ENCODE results near the gene RNF167.

RNF167 gene

DNA sequence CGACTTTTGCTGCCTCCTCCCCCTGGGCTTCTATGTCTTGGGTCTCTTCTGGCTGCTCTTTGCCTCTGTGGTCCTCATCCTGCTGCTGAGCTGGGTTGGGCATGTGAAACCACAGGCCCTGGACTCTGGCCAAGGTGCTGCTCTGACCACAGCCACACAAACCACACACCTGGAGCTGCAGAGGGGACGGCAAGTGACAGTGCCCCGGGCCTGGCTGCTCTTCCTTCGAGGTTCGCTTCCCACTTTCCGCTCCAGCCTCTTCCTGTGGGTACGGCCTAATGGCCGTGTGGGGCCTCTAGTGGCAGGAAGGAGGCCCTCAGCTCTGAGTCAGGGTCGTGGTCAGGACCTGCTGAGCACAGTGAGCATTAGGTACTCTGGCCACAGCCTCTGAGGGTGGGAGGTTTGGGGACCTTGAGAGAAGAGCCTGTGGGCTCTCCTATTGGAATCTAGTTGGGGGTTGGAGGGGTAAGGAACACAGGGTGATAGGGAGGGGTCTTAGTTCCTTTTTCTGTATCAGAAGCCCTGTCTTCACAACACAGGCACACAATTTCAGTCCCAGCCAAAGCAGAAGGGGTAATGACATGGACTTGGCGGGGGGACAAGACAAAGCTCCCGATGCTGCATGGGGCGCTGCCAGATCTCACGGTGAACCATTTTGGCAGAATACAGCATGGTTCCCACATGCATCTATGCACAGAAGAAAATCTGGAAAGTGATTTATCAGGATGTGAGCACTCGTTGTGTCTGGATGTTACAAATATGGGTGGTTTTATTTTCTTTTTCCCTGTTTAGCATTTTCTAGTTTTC is 5.7 kb upstream of the RNF167 start:
- no peak for DNase-seq (ENCODE audit: low read depth)
- H3K4me3 ChIP-seq (ENCODE audit: low read depth, low read length), result no peak overlapping the region
- TF ChIP-seq, protein P1, sequence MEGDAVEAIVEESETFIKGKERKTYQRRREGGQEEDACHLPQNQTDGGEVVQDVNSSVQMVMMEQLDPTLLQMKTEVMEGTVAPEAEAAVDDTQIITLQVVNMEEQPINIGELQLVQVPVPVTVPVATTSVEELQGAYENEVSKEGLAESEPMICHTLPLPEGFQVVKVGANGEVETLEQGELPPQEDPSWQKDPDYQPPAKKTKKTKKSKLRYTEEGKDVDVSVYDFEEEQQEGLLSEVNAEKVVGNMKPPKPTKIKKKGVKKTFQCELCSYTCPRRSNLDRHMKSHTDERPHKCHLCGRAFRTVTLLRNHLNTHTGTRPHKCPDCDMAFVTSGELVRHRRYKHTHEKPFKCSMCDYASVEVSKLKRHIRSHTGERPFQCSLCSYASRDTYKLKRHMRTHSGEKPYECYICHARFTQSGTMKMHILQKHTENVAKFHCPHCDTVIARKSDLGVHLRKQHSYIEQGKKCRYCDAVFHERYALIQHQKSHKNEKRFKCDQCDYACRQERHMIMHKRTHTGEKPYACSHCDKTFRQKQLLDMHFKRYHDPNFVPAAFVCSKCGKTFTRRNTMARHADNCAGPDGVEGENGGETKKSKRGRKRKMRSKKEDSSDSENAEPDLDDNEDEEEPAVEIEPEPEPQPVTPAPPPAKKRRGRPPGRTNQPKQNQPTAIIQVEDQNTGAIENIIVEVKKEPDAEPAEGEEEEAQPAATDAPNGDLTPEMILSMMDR (IDR thresholded peaks at IDR 0.05; ENCODE audit: control insufficient read depth, extremely low read depth, insufficient read depth), result 0 out of 2 replicates have a peak, but pooled peaks have one; percentile 28

DNA sequence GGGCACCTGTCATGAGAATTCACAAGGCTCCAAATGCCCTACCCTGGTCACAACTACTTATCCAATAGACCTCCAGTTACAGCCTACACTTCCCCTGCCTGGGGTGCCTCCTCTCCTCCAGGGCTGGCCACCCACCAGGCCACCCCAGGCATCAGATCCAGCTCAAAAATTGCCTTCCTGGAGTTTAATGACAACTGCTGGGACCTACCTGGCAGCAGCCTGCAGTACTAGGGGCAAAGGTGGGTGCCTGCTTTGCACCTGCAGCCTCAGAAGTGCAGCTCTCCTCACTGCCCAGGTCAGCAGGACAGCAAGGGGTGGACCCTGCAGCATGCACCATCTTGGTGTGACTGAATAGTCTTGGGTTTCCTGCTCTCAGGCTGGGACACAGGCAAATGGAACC is 4.4 kb upstream of the RNF167 start:
- TF ChIP-seq, protein P1 (IDR thresholded peaks at IDR 0.05; ENCODE audit: control insufficient read depth, extremely low read depth, insufficient read depth), result no peak
- H3K4me3 ChIP-seq (ENCODE audit: low read depth, low read length), result no peak overlapping the region
- no peak for DNase-seq (ENCODE audit: low read depth)

DNA sequence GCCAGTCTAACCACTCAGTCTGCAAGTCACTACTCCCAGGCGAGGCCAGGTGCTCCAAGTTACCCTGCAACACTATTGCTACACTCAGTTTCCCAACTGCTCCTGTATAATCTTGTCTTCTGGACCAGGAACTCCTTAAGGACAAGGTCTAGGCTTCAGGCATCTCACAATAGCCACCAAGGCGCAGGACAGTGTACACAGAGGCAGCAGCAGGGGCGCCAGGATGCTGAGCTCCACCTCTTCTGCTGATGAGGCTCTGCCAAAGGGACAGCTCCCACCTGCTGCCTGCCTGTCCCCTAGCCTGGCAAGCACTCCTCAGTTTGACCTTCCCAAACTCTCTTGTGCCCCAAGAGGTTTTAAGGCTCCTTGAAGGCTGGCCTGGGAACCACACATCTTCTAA is 3.6 kb upstream of the RNF167 start:
- H3K4me3 ChIP-seq (ENCODE audit: low read depth, low read length), result no peak overlapping the region
- no peak for DNase-seq (ENCODE audit: low read depth)
- TF ChIP-seq, protein P1 (IDR thresholded peaks at IDR 0.05; ENCODE audit: control insufficient read depth, extremely low read depth, insufficient read depth), result no peak

DNA sequence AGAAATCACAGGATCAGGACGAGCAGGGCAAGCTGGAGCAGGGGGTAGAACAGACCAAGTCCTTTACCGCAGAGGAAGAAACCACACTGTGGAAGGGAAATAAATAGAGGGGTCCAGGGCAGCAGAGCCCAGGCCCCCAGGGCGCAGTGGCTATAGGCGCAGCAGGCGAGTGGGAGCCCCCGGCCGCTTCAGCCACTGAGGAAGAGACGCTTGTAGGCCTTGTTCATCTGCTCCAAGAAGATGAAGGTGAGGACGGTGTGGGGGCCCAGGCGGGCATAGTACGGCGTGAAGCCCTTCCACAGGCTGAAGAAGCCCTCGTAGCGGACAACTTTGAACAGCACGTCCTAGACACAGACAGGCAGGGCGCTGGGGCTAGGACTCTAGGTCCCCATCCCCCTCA is 2.5 kb upstream of the RNF167 start:
- no peak for DNase-seq (ENCODE audit: low read depth)
- H3K4me3 ChIP-seq (ENCODE audit: low read depth, low read length), result no peak overlapping the region
- TF ChIP-seq, protein P1 (IDR thresholded peaks at IDR 0.05; ENCODE audit: control insufficient read depth, extremely low read depth, insufficient read depth), result no peak

DNA sequence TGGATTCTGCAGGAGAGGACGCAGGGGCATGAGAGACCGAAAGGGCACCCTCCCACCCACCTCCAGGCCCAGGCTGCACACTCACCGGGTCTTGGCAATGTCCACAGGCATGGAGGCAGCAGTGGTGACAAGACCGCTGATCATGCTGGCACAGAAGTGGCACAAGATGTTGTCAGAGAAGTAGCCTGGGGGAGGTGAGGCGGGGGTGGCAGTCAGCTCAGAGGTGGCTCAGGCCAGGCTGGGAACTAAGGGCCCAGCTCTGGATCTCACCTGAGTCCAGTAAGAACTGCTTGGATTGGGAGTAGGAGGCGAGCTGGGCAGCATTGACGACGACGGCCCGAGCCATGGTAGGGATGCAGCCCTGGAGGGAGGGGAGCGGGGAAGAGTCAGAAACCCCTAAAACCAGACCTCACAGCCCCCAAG is 2.0 kb upstream of the RNF167 start:
- TF ChIP-seq, protein P1 (IDR thresholded peaks at IDR 0.05; ENCODE audit: control insufficient read depth, extremely low read depth, insufficient read depth), result no peak
- peak overlapping the region; percentile 96 for H3K4me3 ChIP-seq (ENCODE audit: low read depth, low read length)

DNA sequence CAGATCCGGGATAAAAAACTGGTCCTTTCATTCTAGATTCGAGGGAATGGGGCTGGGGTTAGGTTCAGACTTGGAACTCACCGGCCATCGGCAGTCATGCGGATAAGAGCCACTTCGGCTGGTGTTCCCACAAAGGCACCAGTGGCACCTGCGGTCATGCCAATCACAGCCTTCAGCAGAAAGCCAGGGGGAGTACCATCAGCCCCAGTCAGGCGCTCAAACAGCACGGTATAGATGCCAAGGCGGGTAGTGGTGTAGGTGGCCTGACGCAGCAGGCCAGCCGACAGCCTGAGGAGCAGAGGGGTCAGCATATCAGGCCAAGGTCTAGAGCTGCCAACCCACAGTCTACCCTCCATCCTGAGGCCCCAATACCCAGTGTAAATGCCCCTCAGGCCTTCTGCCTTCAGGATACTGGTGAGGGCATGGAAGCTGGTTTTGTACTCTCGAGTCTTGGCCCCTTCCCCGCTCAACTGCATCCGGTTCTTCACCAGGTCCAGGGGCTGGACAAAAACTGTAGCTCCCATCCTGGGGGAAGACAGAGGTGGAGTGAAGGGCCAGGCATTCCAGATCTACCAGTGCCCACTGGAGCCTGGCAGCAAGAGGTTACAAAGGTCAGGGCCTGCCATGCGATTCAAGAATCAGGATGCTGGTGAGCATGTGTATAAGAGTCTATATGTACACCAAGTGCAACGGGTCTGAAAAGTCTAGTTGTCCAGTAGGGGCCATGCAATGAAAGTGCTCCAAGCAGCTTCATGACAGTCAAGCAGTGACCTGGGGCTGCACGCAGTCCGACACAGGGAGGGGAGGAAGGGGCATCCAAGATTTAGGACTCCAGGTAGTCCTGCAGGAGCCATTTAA is 1.2 kb upstream of the RNF167 start:
- DNase-seq (ENCODE audit: low read depth), result no peak
- TF ChIP-seq, protein P1 (IDR thresholded peaks at IDR 0.05; ENCODE audit: control insufficient read depth, extremely low read depth, insufficient read depth), result no peak

More for the DNA sequence above, 2.0 kb upstream of the RNF167 start:
- DNase-seq (ENCODE audit: low read depth), result no peak

More for the DNA sequence above, 1.2 kb upstream of the RNF167 start:
- peak overlapping the region; percentile 96 for H3K4me3 ChIP-seq (ENCODE audit: low read depth, low read length)

Measured in LNCaP clone FGC (cell line).